Small intestine (tissue), 7 donors: Measurements from ENCODE around the gene MUC13. TPM values are rescaled to one million over a fixed set of nuclear protein-coding genes. Genes with fewer than 3 reads are reported as not detected.

Source experiments
- DNase-seq, 2 donors: peaks; one replicate each; pipeline versions ENCODE4 v3.0.0 to v3.0.0-alpha.2; 2013
- FAIRE-seq: peaks from 2 replicates; lab custom pipeline; 2012; peaks lifted over from hg19 to GRCh38; lab: Jason Lieb, UNC
- H3K27ac ChIP-seq, 3 donors: one replicate each; pipeline ENCODE4 v1.5.1; 2013; ENCODE audit warnings: low read length in 2 of 3, mild to moderate bottlenecking in 2 of 3, control low read depth in 1 of 3, inconsistent platforms in 1 of 3, low read depth in 1 of 3, moderate library complexity in 1 of 3
- H3K27me3 ChIP-seq, 3 donors: one replicate each; pipeline ENCODE4 v1.6.1; 2013; ENCODE audit warnings: low read length in 3 of 3, inconsistent platforms in 1 of 3; ENCODE audit not compliant: control insufficient read depth in 3 of 3, insufficient read depth in 3 of 3
- H3K36me3 ChIP-seq, 3 donors: one replicate each; pipeline ENCODE4 v1.6.1; 2013; ENCODE audit warnings: low read length in 3 of 3, inconsistent platforms in 1 of 3, low read depth in 1 of 3, mild to moderate bottlenecking in 1 of 3, moderate library complexity in 1 of 3; ENCODE audit not compliant: control insufficient read depth in 3 of 3, insufficient read depth in 2 of 3
- H3K4me1 ChIP-seq, 3 donors: one replicate each; pipeline ENCODE4 v1.6.1; 2013; ENCODE audit warnings: low read length in 2 of 3, inconsistent platforms in 1 of 3, low read depth in 1 of 3, mild to moderate bottlenecking in 1 of 3, moderate library complexity in 1 of 3; ENCODE audit not compliant: control insufficient read depth in 3 of 3, insufficient read depth in 2 of 3
- H3K4me3 ChIP-seq, 3 donors: one replicate each; pipeline ENCODE4 v1.5.1; 2013; ENCODE audit warnings: low read length in 3 of 3, control low read depth in 1 of 3, inconsistent platforms in 1 of 3, low read depth in 1 of 3, mild to moderate bottlenecking in 1 of 3, moderate library complexity in 1 of 3
- H3K9me3 ChIP-seq, 2 donors: one replicate each; pipeline ENCODE4 v1.6.1; 2013; ENCODE audit warnings: low read depth in 1 of 2, low read length in 1 of 2; ENCODE audit not compliant: control insufficient read depth in 2 of 2, insufficient read depth in 1 of 2
- WGBS, 3 donors: extraction: QIAGEN DNeasy Blood & Tissue Kit; methylation state at CpG; one replicate each; pipeline ENCODE4 v1.1.7; 2013; 5-methylcytosine and 5-hydroxymethylcytosine counted together
- polyA plus RNA-seq, 4 donors: library from polyadenylated mRNA; stranded (reverse) in 3 of 4; unstranded in 1 of 4; fragments of 200-250 nt in 3 of 4; fragments of 120-200 nt in 1 of 4; gene quantifications; one replicate each; pipeline versions ENCODE4 v1.2.1 to v1.2.3, GENCODE V29; 2013
- donor health status: healthy with polysubstance abuse.
- donor health status: control.
- donor health status: control.
- donor health status: Bipolar disorder and iron deficiency.
- donor health status: healthy.

Gene MUC13
- polyA plus RNA-seq, 4 donors = 178 to 1,389 (median 408) TPM

- H3K4me3 ChIP-seq = no peak overlapping the region
- DNase-seq (peak; percentile 95 to 99), FAIRE-seq (peak; percentile 10)
- peaks cover 9 to 60% (median 13%) of the 10 kb centered on the region in 3 donors for H3K4me1 ChIP-seq
- peaks cover 0 to 7% of the 10 kb centered on the region in 2 donors for H3K9me3 ChIP-seq
- H3K36me3 ChIP-seq = peaks cover 0 to 29% (median 0%) of the 10 kb centered on the region in 3 donors
- peak overlapping the region in 2 of 3 donors; percentile 18 to 88 for H3K27ac ChIP-seq
- no peaks in the 10 kb centered on the region for H3K27me3 ChIP-seq
- 15 to 58% (median 46%) methylated on average over 3 of the region's 3 CpGs for WGBS, 3 donors
Measured at GRCh38 chr3:124972457-124972856, 37.9 kb upstream of the MUC13 start.

GRCh38 chr3:124969963-124970722 is 35.6 kb upstream of the MUC13 start:
- Histone ChIP-seq H3K27ac (peak overlapping the region; percentile 11 to 95 (median 88)), H3K9me3 (no peaks in the 10 kb centered on the region), H3K4me1 (peaks cover 9 to 60% (median 11%) of the 10 kb centered on the region in 3 donors), H3K36me3 (peaks cover 0 to 25% (median 0%) of the 10 kb centered on the region in 3 donors), H3K27me3 (no peaks in the 10 kb centered on the region), H3K4me3 (no peak overlapping the region)
- 64 to 85% (median 65%) methylated on average over 18 of the region's 18 CpGs for WGBS, 3 donors
- peak in 1 of 2 donors; percentile 73 for DNase-seq
- no peak for FAIRE-seq

GRCh38 chr3:124969190-124969589 is 34.6 kb upstream of the MUC13 start:
- H3K4me1 ChIP-seq = peaks cover 7 to 56% (median 11%) of the 10 kb centered on the region in 3 donors
- H3K27ac ChIP-seq = peak overlapping the region in 2 of 3 donors; percentile 88 to 95
- no peaks in the 10 kb centered on the region for H3K9me3 ChIP-seq
- no peaks in the 10 kb centered on the region for H3K27me3 ChIP-seq
- WGBS, 3 donors = 70 to 81% (median 80%) methylated on average over 8 of the region's 8 CpGs
- FAIRE-seq = no peak
- no peak overlapping the region for H3K4me3 ChIP-seq
- DNase-seq = no peak
- peaks cover 0 to 25% (median 0%) of the 10 kb centered on the region in 3 donors for H3K36me3 ChIP-seq

- 64 to 77% (median 68%) methylated on average over 10 of the region's 10 CpGs for WGBS, 3 donors
- Histone ChIP-seq H3K27ac (no peak overlapping the region), H3K9me3 (no peaks in the 10 kb centered on the region), H3K36me3 (peaks cover 0 to 25% (median 0%) of the 10 kb centered on the region in 3 donors), H3K27me3 (no peaks in the 10 kb centered on the region), H3K4me3 (no peak overlapping the region), H3K4me1 (peaks cover 10 to 55% (median 11%) of the 10 kb centered on the region in 3 donors)
- no peak for FAIRE-seq
- DNase-seq = no peak
Measured at GRCh38 chr3:124967964-124968363, 33.4 kb upstream of the MUC13 start.

GRCh38 chr3:124966521-124967445 is 32.2 kb upstream of the MUC13 start:
- peaks cover 0 to 25% (median 0%) of the 10 kb centered on the region in 3 donors for H3K36me3 ChIP-seq
- H3K9me3 ChIP-seq = peaks cover 0 to 6% of the 10 kb centered on the region in 2 donors
- H3K4me1 ChIP-seq = peaks cover 11 to 52% (median 12%) of the 10 kb centered on the region in 3 donors
- no peak for FAIRE-seq
- no peak overlapping the region for H3K4me3 ChIP-seq
- no peaks in the 10 kb centered on the region for H3K27me3 ChIP-seq
- H3K27ac ChIP-seq = peak overlapping the region in 1 of 3 donors; percentile 36
- WGBS, 3 donors = 75 to 88% (median 84%) methylated on average over 7 of the region's 7 CpGs
- no peak for DNase-seq

GRCh38 chr3:124965413-124965812 is 30.9 kb upstream of the MUC13 start:
- Histone ChIP-seq H3K9me3 (peaks cover 0 to 9% of the 10 kb centered on the region in 2 donors), H3K27me3 (no peaks in the 10 kb centered on the region), H3K27ac (peak overlapping the region in 1 of 3 donors; percentile 38), H3K4me1 (peaks cover 6 to 48% (median 9%) of the 10 kb centered on the region in 3 donors), H3K36me3 (peaks cover 0 to 24% (median 0%) of the 10 kb centered on the region in 3 donors), H3K4me3 (no peak overlapping the region)
- DNase-seq = no peak
- FAIRE-seq = no peak
- WGBS, 3 donors = 70 to 82% (median 80%) methylated on average over 1 of the region's 1 CpG

- FAIRE-seq (no peak), DNase-seq (no peak)
- H3K9me3 ChIP-seq = peaks cover 0 to 9% of the 10 kb centered on the region in 2 donors
- H3K4me3 ChIP-seq = no peak overlapping the region
- no peaks in the 10 kb centered on the region for H3K27me3 ChIP-seq
- peaks cover 6 to 42% (median 8%) of the 10 kb centered on the region in 3 donors for H3K4me1 ChIP-seq
- H3K27ac ChIP-seq = peak overlapping the region; percentile 69 to 84 (median 77)
- 57 to 65% (median 62%) methylated on average over 4 of the region's 4 CpGs for WGBS, 3 donors
- peaks cover 0 to 13% (median 0%) of the 10 kb centered on the region in 3 donors for H3K36me3 ChIP-seq
Measured at GRCh38 chr3:124964387-124964786, 29.8 kb upstream of the MUC13 start.

- DNase-seq = peak; percentile 72 to 93
- peaks cover 0 to 9% (median 0%) of the 10 kb centered on the region in 3 donors for H3K36me3 ChIP-seq
- no peak overlapping the region for H3K4me3 ChIP-seq
- FAIRE-seq = no peak
- H3K27ac ChIP-seq = peak overlapping the region; percentile 69 to 84 (median 77)
- no peaks in the 10 kb centered on the region for H3K27me3 ChIP-seq
- 9 to 50% (median 29%) methylated on average over 3 of the region's 3 CpGs for WGBS, 3 donors
- peaks cover 6 to 41% (median 7%) of the 10 kb centered on the region in 3 donors for H3K4me1 ChIP-seq
- peaks cover 0 to 9% of the 10 kb centered on the region in 2 donors for H3K9me3 ChIP-seq
Measured at GRCh38 chr3:124963755-124964154, 29.2 kb upstream of the MUC13 start.
